ENCODE data around the gene ATP6V1B1.

ATP6V1B1 gene

DNA sequence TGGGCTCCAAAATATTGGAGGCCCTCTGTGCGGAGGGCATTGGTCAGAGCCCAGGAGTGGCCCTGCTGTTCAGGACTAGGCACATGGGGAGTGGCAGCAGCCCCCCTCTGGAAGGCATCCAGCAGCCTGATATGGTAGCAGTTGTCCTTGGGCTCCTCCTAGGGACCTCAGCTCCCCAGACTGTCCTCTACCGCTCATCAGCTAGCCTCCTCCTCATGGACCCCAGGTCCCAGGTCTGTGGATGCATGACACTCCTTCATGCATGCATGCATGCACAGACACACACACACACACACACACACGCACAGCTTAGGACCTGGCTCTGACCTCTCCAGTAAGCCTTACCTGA is 15.4 kb upstream of the ATP6V1B1 start:
- Mint-ChIP-seq H3K27ac (no peak overlapping the region), H3K9me3 (peaks cover 13% of the 10 kb centered on the region), H3K4me3 (no peak overlapping the region), H3K36me3 (ENCODE audit: low read depth) (no peaks in the 10 kb centered on the region), H3K4me1 (peaks cover 25% of the 10 kb centered on the region), H3K27me3 (ENCODE audit: low read depth, poor library complexity) (peaks cover 56% of the 10 kb centered on the region)
- no peak for TF ChIP-seq CTCF (IDR thresholded peaks at IDR 0.05)
- DNase-seq = no peak

DNA sequence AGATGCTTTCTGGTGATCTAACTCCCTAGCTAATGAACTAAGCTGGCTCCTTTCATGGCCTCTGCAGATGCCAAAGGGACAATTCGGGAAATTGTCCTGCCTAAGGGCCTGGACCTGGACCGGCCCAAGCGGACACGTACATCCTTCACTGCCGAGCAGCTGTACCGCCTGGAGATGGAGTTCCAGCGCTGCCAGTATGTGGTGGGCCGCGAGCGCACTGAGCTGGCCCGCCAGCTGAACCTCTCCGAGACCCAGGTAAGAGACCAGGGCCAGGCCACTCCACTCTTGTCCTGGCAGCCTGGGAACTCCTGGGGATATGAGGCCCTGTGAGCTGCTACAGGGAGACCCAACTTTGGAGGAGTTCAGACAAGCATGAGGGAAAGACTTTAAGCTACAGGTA is 14.7 kb upstream of the ATP6V1B1 start:
- Mint-ChIP-seq H3K4me3 (no peak overlapping the region), H3K27me3 (ENCODE audit: low read depth, poor library complexity) (peaks cover 55% of the 10 kb centered on the region), H3K27ac (no peak overlapping the region), H3K4me1 (peaks cover 29% of the 10 kb centered on the region), H3K9me3 (peaks cover 13% of the 10 kb centered on the region), H3K36me3 (ENCODE audit: low read depth) (no peaks in the 10 kb centered on the region)
- no peak for TF ChIP-seq CTCF (IDR thresholded peaks at IDR 0.05)
- DNase-seq = no peak

DNA sequence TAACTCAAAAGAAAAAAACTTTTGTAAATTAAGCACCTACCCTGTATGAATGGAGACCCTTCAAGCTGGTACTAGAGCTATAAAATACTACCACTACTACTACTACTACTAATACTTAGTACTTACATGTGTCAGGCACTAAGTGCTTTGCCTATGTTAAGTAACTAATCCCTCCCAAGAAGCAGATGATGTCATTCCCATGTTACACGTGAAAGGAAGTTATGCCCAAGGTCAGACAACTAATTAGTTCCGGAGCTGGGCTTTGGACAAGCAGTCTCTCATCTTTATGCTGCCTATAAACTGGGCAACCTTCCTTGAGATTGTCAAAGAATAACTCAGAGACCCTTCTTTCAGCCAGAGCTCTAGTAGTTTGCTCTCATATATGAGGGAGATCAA is 13.9 kb upstream of the ATP6V1B1 start:
- Mint-ChIP-seq H3K9me3 (peaks cover 13% of the 10 kb centered on the region), H3K4me1 (peaks cover 30% of the 10 kb centered on the region), H3K27me3 (ENCODE audit: low read depth, poor library complexity) (peaks cover 48% of the 10 kb centered on the region), H3K27ac (no peak overlapping the region), H3K4me3 (no peak overlapping the region), H3K36me3 (ENCODE audit: low read depth) (no peaks in the 10 kb centered on the region)
- no peak for TF ChIP-seq CTCF (IDR thresholded peaks at IDR 0.05)
- DNase-seq = no peak

DNA sequence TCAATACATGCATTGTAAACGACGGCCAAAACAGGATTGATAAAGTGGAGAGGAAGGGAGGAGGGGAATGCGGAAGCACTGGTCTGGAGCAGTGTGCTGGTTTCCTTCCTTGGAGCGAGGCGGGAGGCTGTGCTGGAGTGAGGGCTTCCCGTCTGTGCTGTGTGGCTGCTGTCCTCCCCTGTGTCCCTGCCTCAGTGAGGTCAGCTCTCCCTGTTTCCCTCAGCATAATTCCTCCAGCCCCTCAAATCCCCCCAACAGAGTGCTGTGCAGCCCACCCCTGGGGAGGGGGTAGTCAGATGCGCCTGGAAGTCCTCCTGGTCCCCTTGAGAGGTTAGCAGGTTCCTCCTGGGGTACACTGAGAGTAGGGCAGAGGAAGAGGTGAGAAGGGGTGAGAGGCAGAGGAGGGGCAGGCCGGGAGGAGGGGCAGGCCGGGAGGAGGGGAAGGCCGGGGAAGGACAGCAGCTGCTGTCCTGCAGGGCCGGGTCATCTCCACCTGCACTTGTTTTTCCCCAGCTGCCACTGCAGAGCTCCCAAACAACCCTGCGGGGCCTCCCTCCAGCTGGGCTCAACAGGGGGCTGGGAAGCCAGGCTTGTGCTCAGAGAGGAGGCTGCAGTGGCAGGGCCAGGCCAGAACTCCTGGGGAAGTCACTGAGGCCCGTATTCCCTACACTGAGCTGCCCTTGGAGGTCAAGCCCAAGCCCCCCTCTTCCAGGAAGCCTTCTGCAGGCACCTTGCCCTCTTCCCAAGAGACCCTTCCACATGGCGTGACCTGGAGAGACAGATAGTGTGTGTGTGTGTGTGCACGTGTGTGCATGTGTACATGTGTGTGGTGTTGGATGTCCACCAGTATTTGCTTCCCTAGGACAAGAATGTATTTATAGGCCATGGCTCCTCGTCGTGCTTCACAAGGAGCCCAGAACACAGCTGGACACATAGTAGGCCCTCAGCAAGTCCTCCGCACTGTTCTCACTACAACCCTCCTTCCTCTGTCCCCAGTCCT is 13.2 kb upstream of the ATP6V1B1 start:
- TF ChIP-seq CTCF (IDR thresholded peaks at IDR 0.05) = no peak
- peaks cover 30% of the 10 kb centered on the region for H3K4me1 Mint-ChIP-seq
- no peak for DNase-seq
- no peak overlapping the region for H3K4me3 Mint-ChIP-seq
- H3K27ac Mint-ChIP-seq = no peak overlapping the region
- H3K27me3 Mint-ChIP-seq (ENCODE audit: low read depth, poor library complexity) = peaks cover 49% of the 10 kb centered on the region
- H3K36me3 Mint-ChIP-seq (ENCODE audit: low read depth) = no peaks in the 10 kb centered on the region
- peaks cover 11% of the 10 kb centered on the region for H3K9me3 Mint-ChIP-seq

GRCh38 chr2:70923378-70924015 is 12.2 kb upstream of the ATP6V1B1 start:
- peaks cover 39% of the 10 kb centered on the region for H3K27me3 Mint-ChIP-seq (ENCODE audit: low read depth, poor library complexity)
- no peak overlapping the region for H3K27ac Mint-ChIP-seq

More at GRCh38 chr2:70923378-70924015, 12.2 kb upstream of the ATP6V1B1 start:
- Mint-ChIP-seq H3K4me1 (peaks cover 32% of the 10 kb centered on the region), H3K4me3 (no peak overlapping the region), H3K36me3 (ENCODE audit: low read depth) (no peaks in the 10 kb centered on the region), H3K9me3 (peaks cover 1% of the 10 kb centered on the region)
- no peak for TF ChIP-seq CTCF (IDR thresholded peaks at IDR 0.05)
- no peak for DNase-seq

All from nephron progenitor cell (in vitro differentiated cells).